Measurements from ENCODE around the gene HNMT.

DNA sequence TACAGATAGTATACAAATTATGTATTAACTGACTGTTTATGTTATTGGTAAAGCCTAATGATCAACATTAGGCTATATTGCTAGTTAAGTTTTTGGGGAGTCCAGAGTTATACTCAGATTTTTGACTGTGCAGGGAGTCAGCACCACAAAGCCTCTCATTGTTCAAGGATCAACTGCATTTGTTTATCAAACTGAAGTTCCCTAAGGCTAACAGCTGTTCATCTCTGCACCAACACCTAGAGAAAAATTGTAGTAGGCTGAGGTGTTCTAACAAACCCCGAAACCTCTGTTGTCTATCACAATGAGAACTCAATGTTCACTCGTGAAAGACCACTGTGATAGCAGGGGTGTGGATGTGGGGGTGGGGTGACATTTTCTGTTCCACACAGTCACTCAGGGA, 97.7 kb downstream of the HNMT start:
- TF ChIP-seq, protein P1, sequence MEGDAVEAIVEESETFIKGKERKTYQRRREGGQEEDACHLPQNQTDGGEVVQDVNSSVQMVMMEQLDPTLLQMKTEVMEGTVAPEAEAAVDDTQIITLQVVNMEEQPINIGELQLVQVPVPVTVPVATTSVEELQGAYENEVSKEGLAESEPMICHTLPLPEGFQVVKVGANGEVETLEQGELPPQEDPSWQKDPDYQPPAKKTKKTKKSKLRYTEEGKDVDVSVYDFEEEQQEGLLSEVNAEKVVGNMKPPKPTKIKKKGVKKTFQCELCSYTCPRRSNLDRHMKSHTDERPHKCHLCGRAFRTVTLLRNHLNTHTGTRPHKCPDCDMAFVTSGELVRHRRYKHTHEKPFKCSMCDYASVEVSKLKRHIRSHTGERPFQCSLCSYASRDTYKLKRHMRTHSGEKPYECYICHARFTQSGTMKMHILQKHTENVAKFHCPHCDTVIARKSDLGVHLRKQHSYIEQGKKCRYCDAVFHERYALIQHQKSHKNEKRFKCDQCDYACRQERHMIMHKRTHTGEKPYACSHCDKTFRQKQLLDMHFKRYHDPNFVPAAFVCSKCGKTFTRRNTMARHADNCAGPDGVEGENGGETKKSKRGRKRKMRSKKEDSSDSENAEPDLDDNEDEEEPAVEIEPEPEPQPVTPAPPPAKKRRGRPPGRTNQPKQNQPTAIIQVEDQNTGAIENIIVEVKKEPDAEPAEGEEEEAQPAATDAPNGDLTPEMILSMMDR (conservative IDR thresholded peaks at IDR 0.05) = no peak
- TF ChIP-seq EZH2 (IDR thresholded peaks at IDR 0.05; ENCODE audit: low read depth) = no peak

All from PC-9 (cell line).